Ascending aorta (tissue), 2 donors: ENCODE results near the gene INPP5A. TPM values are rescaled to one million over a fixed set of nuclear protein-coding genes. Genes with fewer than 3 reads are reported as not detected.

Experiments
- DNase-seq, 2 donors: peaks; one replicate each; pipeline ENCODE4 v3.0.0-alpha.2; 2019; ENCODE audit warnings: low spot score in 2 of 2
- H3K27ac ChIP-seq, 2 donors: fragments of 200-600 bp; sonication (generic); one replicate each; pipeline ENCODE4 v1.5.1; 2016 to 2017; ENCODE audit warnings: mild to moderate bottlenecking in 1 of 2
- H3K27me3 ChIP-seq: fragments of 200-600 bp; sonication (generic); one replicate; pipeline ENCODE4 v1.5.1; 2017
- H3K36me3 ChIP-seq, 2 donors: fragments of 200-600 bp; sonication (generic); one replicate each; pipeline ENCODE4 v1.5.1; 2016
- H3K4me1 ChIP-seq, 2 donors: fragments of 200-600 bp; sonication (generic); one replicate each; pipeline ENCODE4 v1.5.1; 2016 to 2017; ENCODE audit warnings: mild to moderate bottlenecking in 1 of 2
- H3K4me3 ChIP-seq, 2 donors: fragments of 200-600 bp; sonication (generic); one replicate each; pipeline ENCODE4 v1.5.1; 2016 to 2017; ENCODE audit warnings: mild to moderate bottlenecking in 1 of 2
- H3K9me3 ChIP-seq, 2 donors: fragments of 200-600 bp; sonication (generic); one replicate each; pipeline ENCODE4 v1.5.1; 2016
- CTCF ChIP-seq, 3 experiments: fragments of 200-600 bp in 2 of 3; fragments of 450-650 bp in 1 of 3; sonication (generic) in 2 of 3; IDR thresholded peaks; one replicate each; pipeline ENCODE4 v1.5.1; 2016 to 2019; ENCODE audit warnings: antibody characterized with exemption in 3 of 3, mild to moderate bottlenecking in 1 of 3, moderate library complexity in 1 of 3
- intact Hi-C: fragments of 100-400 bp; cut with DNase I; formaldehyde crosslinking; loops from one replicate; pipeline ENCODE4 v1.15.1; 2023
- total RNA-seq: library from RNA; depleted of rRNA; stranded (reverse); fragments of >200 nt; gene quantifications from one replicate; pipeline ENCODE4 v1.1.0, GENCODE V29; 2016

The INPP5A gene
- total RNA-seq, 1 donor from 2014 or later, result 81.2 TPM

GRCh38 chr10:132604686-132605085 is 67.1 kb downstream of the INPP5A start:
- Histone ChIP-seq H3K27me3 (no peaks in the 10 kb centered on the region), H3K4me3 (no peak overlapping the region), H3K4me1 (peaks cover 3 to 29% of the 10 kb centered on the region in 2 donors), H3K36me3 (no peaks in the 10 kb centered on the region), H3K9me3 (no peaks in the 10 kb centered on the region), H3K27ac (no peak overlapping the region)
- intact Hi-C loops, result no loop called here
- TF ChIP-seq CTCF (IDR thresholded peaks at IDR 0.05), result no peak
- peak in 1 of 2 donors; percentile 53 for DNase-seq

DNA sequence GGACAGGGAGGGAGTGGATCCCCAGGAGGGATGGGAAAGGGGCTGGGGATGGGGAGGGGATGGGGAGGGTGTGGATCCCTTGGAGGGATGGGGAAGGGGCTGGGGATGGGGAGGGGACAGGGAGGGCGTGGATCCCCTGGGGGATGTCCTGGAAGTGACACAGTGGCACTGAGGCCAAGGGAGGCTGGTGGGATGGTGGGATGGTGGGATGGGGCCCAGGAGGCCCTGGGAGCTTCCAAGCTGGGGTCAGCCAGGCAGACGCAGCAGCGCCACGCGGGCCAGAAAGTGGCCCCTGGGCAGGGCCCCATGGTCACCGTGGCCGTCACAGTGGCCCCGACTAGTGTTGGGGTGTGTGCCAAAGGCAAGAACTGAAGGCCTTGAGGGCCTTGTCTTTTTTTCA is 67.8 kb downstream of the INPP5A start:
- no peak overlapping the region for H3K27ac ChIP-seq
- peak in 1 of 2 donors; percentile 56 for DNase-seq
- intact Hi-C loops, result no loop called here
- H3K27me3 ChIP-seq, result no peaks in the 10 kb centered on the region
- no peak overlapping the region for H3K4me3 ChIP-seq
- TF ChIP-seq CTCF (IDR thresholded peaks at IDR 0.05), result no peak
- H3K4me1 ChIP-seq, result peaks cover 3 to 29% of the 10 kb centered on the region in 2 donors
- no peaks in the 10 kb centered on the region for H3K9me3 ChIP-seq
- H3K36me3 ChIP-seq, result no peaks in the 10 kb centered on the region

GRCh38 chr10:132606031-132606491 is 68.5 kb downstream of the INPP5A start:
- H3K4me3 ChIP-seq, result peak overlapping the region; percentile 15 to 50
- intact Hi-C loops, result no loop called here
- no peak overlapping the region for H3K27ac ChIP-seq
- no peaks in the 10 kb centered on the region for H3K27me3 ChIP-seq
- peaks cover 3 to 29% of the 10 kb centered on the region in 2 donors for H3K4me1 ChIP-seq
- no peaks in the 10 kb centered on the region for H3K36me3 ChIP-seq
- peak in 1 of 2 donors; percentile 60 for DNase-seq
- H3K9me3 ChIP-seq, result no peaks in the 10 kb centered on the region
- TF ChIP-seq CTCF (IDR thresholded peaks at IDR 0.05), result no peak

- Histone ChIP-seq H3K36me3 (no peaks in the 10 kb centered on the region), H3K4me3 (peak overlapping the region; percentile 15 to 50), H3K27ac (no peak overlapping the region), H3K9me3 (no peaks in the 10 kb centered on the region), H3K27me3 (no peaks in the 10 kb centered on the region), H3K4me1 (peaks cover 3 to 25% of the 10 kb centered on the region in 2 donors)
- peak in 1 of 2 donors; percentile 70 for DNase-seq
- intact Hi-C loops, result no loop called here
- TF ChIP-seq CTCF (IDR thresholded peaks at IDR 0.05), result no peak
Measured at GRCh38 chr10:132606536-132607316, 69.1 kb downstream of the INPP5A start.

- no peak for TF ChIP-seq CTCF (IDR thresholded peaks at IDR 0.05)
- intact Hi-C loops, result no loop called here
- DNase-seq, result peak in 1 of 2 donors; percentile 46
- Histone ChIP-seq H3K4me3 (peak overlapping the region in 1 of 2 donors; percentile 50), H3K27ac (no peak overlapping the region), H3K9me3 (no peaks in the 10 kb centered on the region), H3K27me3 (no peaks in the 10 kb centered on the region), H3K36me3 (no peaks in the 10 kb centered on the region), H3K4me1 (peaks cover 3 to 32% of the 10 kb centered on the region in 2 donors)
Measured at GRCh38 chr10:132607491-132607890, 69.9 kb downstream of the INPP5A start.
